ENCODE measurements around the gene IFT27. TPM values are rescaled to one million over a fixed set of nuclear protein-coding genes. Genes with fewer than 3 reads are reported as not detected.
A peak's percentile ranks its signal among the peaks of the same experiment; 100 is the strongest.

Gene IFT27
- total RNA-seq, 4 donors from 2014 or later = 5.8 to 22.7 (median 12.9) TPM

DNA sequence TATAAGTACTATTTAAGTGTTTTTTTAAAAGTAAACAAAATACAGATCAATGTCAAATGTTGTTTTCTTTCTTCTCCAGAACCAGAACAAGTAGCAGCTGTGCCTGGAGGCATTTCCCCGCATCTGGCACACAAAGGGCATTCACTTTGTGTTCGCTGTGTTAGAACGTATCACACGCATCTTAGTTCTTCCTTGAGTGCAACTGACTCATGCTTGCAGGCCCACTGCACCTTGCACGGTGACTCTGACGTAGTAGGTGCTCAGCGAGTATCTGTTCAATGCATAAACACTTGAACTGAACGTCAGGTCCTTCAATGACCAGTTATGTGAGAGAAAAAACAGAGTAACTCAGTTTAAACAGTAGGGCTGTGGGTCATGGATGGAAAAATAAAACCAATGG, 3.5 kb downstream of the IFT27 start:
- H3K4me3 ChIP-seq = no peak overlapping the region
- TF ChIP-seq EP300 (IDR thresholded peaks at IDR 0.05; ENCODE audit: low read depth) (no peak), POLR2A (IDR thresholded peaks at IDR 0.05) (no peak), POLR2AphosphoS5 (IDR thresholded peaks at IDR 0.05) (peak in 1 of 3 donors; percentile 13)
- TF ChIP-seq, protein P1, sequence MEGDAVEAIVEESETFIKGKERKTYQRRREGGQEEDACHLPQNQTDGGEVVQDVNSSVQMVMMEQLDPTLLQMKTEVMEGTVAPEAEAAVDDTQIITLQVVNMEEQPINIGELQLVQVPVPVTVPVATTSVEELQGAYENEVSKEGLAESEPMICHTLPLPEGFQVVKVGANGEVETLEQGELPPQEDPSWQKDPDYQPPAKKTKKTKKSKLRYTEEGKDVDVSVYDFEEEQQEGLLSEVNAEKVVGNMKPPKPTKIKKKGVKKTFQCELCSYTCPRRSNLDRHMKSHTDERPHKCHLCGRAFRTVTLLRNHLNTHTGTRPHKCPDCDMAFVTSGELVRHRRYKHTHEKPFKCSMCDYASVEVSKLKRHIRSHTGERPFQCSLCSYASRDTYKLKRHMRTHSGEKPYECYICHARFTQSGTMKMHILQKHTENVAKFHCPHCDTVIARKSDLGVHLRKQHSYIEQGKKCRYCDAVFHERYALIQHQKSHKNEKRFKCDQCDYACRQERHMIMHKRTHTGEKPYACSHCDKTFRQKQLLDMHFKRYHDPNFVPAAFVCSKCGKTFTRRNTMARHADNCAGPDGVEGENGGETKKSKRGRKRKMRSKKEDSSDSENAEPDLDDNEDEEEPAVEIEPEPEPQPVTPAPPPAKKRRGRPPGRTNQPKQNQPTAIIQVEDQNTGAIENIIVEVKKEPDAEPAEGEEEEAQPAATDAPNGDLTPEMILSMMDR (IDR thresholded peaks at IDR 0.05) = no peak
- H3K27ac ChIP-seq = no peak overlapping the region
- H3K27me3 ChIP-seq = no peaks in the 10 kb centered on the region
- no peak for DNase-seq
- in situ Hi-C loops (cut with MboI; ENCODE audit: low pct_ligation_motif_present in 1 of 4, low pct_unique_long_range_greater_than_20kb in 1 of 4, low sequenced_read_pairs in 3 of 4) = loop anchor here in 2 of 4 donors (10.0 to 25.0 kb wide), 2 partner anchors 202 to 235 kb away; partner anchors contain the start of gene EIF3D (in 1 of the 2)
- intact Hi-C loops (cut with DNase I; ENCODE audit: low total_unique reads) = no loop called here
- no peaks in the 10 kb centered on the region for H3K36me3 ChIP-seq
- 80 to 84% methylated on average over 8 of the region's 8 CpGs for WGBS, 2 donors (ENCODE audit: low coverage in 1 of 2)
- peaks cover 8 to 11% (median 10%) of the 10 kb centered on the region in 4 donors for H3K4me1 ChIP-seq
- no peaks in the 10 kb centered on the region for H3K9me3 ChIP-seq

GRCh38 chr22:36771356-36772063, 4.4 kb downstream of the IFT27 start:
- no peak overlapping the region for H3K4me3 ChIP-seq
- TF ChIP-seq, protein P1 (IDR thresholded peaks at IDR 0.05) = no peak
- TF ChIP-seq POLR2A (IDR thresholded peaks at IDR 0.05) = no peak
- TF ChIP-seq EP300 (IDR thresholded peaks at IDR 0.05; ENCODE audit: low read depth) = no peak
- TF ChIP-seq POLR2AphosphoS5 (IDR thresholded peaks at IDR 0.05) = no peak
- intact Hi-C loops (cut with DNase I; ENCODE audit: low total_unique reads) (no loop called here), in situ Hi-C loops (cut with MboI; ENCODE audit: low pct_ligation_motif_present in 1 of 4, low pct_unique_long_range_greater_than_20kb in 1 of 4, low sequenced_read_pairs in 3 of 4) (loop anchor here in 2 of 4 donors (10.0 to 25.0 kb wide), 2 partner anchors 203 to 234 kb away; partner anchors contain the start of gene EIF3D (in 1 of the 2))
- H3K9me3 ChIP-seq = no peaks in the 10 kb centered on the region
- H3K36me3 ChIP-seq = no peaks in the 10 kb centered on the region
- H3K4me1 ChIP-seq = peaks cover 5 to 8% (median 7%) of the 10 kb centered on the region in 4 donors
- no peaks in the 10 kb centered on the region for H3K27me3 ChIP-seq
- no peak for DNase-seq
- WGBS, 2 donors (ENCODE audit: low coverage in 1 of 2) = 96% methylated on average over 5 to 13 of the region's 13 CpGs
- no peak overlapping the region for H3K27ac ChIP-seq

DNA sequence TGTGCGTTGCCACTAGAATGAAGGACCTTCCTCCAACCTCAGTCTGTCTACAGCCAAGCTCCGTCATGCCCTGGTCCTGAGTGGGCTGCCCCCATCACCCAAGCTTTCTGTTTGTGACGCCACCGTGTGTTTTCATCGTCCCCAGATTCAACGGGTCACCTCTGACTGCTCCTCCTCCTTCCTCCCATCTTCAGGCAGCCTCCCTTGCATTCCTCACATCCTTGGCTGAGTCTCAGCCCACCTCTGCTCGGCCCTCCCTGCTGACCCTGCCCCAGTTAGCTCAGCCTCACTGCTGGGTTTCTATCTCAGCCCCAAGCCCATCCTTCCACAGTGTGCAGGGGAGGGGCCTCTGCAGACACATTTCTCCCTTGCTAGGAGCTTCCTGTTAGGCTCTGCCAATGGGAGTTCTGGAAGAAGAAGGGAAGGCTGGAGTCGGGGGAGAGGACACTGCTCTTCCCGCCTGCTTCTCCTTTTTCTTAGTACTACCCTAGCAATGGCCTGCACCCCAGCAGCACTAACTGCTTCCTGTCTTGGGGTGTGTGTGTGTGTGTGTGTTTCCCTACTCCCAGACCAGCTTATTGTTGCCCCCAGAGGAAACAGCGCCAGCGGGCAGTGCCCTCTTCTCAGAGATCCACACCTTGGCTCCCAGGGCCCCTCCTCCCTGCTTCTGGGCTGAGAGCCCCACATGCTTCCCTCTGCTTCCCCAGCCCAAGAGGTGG, 5.2 kb downstream of the IFT27 start:
- Histone ChIP-seq H3K4me3 (no peak overlapping the region), H3K4me1 (peaks cover 5 to 7% (median 5%) of the 10 kb centered on the region in 4 donors), H3K9me3 (no peaks in the 10 kb centered on the region), H3K36me3 (no peaks in the 10 kb centered on the region), H3K27ac (no peak overlapping the region), H3K27me3 (no peaks in the 10 kb centered on the region)
- no peak for TF ChIP-seq POLR2AphosphoS5 (IDR thresholded peaks at IDR 0.05)
- TF ChIP-seq POLR2A (IDR thresholded peaks at IDR 0.05) = no peak
- TF ChIP-seq, protein P1 (IDR thresholded peaks at IDR 0.05) = no peak
- no peak for TF ChIP-seq EP300 (IDR thresholded peaks at IDR 0.05; ENCODE audit: low read depth)
- intact Hi-C loops (cut with DNase I; ENCODE audit: low total_unique reads) = no loop called here
- 37 to 70% methylated on average over 5 to 11 of the region's 11 CpGs for WGBS, 2 donors (ENCODE audit: low coverage in 1 of 2)
- DNase-seq = no peak
- in situ Hi-C loops (cut with MboI; ENCODE audit: low pct_ligation_motif_present in 1 of 4, low pct_unique_long_range_greater_than_20kb in 1 of 4, low sequenced_read_pairs in 3 of 4) = loop anchor here in 2 of 4 donors (10.0 to 25.0 kb wide), 2 partner anchors 204 to 233 kb away; partner anchors contain the start of gene EIF3D (in 1 of the 2)

Data from transverse colon (tissue), 4 donors.